ENCODE results near the gene SORCS2. TPM values are rescaled to one million over a fixed set of nuclear protein-coding genes. Genes with fewer than 3 reads are reported as not detected.

Gene SORCS2
- total RNA-seq, 3 donors from 2014 or later, result 0.66 to 1.3 (median 0.80) TPM

- Histone ChIP-seq H3K36me3 (no peaks in the 10 kb centered on the region), H3K27ac (no peak overlapping the region), H3K4me1 (no peaks in the 10 kb centered on the region), H3K27me3 (peaks cover 0 to 9% of the 10 kb centered on the region in 2 donors), H3K4me3 (no peak overlapping the region), H3K9me3 (no peaks in the 10 kb centered on the region)
- TF ChIP-seq POLR2A (IDR thresholded peaks at IDR 0.05) (no peak), POLR2AphosphoS5 (IDR thresholded peaks at IDR 0.05) (no peak), CTCF (IDR thresholded peaks at IDR 0.05) (no peak)
- intact Hi-C loops (cut with DNase I; ENCODE audit: low total_unique reads), result no loop called here
- no peak for DNase-seq (ENCODE audit: low spot score in 2 of 2)
Observed at GRCh38 chr4:7255996-7256395, 63.7 kb downstream of the SORCS2 start.

GRCh38 chr4:7256984-7257810 is 64.9 kb downstream of the SORCS2 start:
- no peak overlapping the region for H3K4me3 ChIP-seq
- DNase-seq (ENCODE audit: low spot score in 2 of 2), result no peak
- H3K36me3 ChIP-seq, result no peaks in the 10 kb centered on the region
- intact Hi-C loops (cut with DNase I; ENCODE audit: low total_unique reads), result no loop called here
- peaks cover 0 to 9% of the 10 kb centered on the region in 2 donors for H3K27me3 ChIP-seq
- H3K27ac ChIP-seq, result no peak overlapping the region
- H3K4me1 ChIP-seq, result no peaks in the 10 kb centered on the region
- no peak for TF ChIP-seq POLR2AphosphoS5 (IDR thresholded peaks at IDR 0.05)
- no peak for TF ChIP-seq CTCF (IDR thresholded peaks at IDR 0.05)
- no peak for TF ChIP-seq POLR2A (IDR thresholded peaks at IDR 0.05)
- no peaks in the 10 kb centered on the region for H3K9me3 ChIP-seq

- TF ChIP-seq POLR2A (IDR thresholded peaks at IDR 0.05) (no peak), POLR2AphosphoS5 (IDR thresholded peaks at IDR 0.05) (no peak), CTCF (IDR thresholded peaks at IDR 0.05) (no peak)
- intact Hi-C loops (cut with DNase I; ENCODE audit: low total_unique reads), result no loop called here
- no peak for DNase-seq (ENCODE audit: low spot score in 2 of 2)
- H3K4me1 ChIP-seq, result no peaks in the 10 kb centered on the region
- H3K27ac ChIP-seq, result no peak overlapping the region
- no peaks in the 10 kb centered on the region for H3K9me3 ChIP-seq
- peaks cover 0 to 9% of the 10 kb centered on the region in 2 donors for H3K27me3 ChIP-seq
- H3K36me3 ChIP-seq, result no peaks in the 10 kb centered on the region
- no peak overlapping the region for H3K4me3 ChIP-seq
Observed at GRCh38 chr4:7259039-7259438, 66.7 kb downstream of the SORCS2 start.

GRCh38 chr4:7260569-7260968 is 68.2 kb downstream of the SORCS2 start:
- no peaks in the 10 kb centered on the region for H3K4me1 ChIP-seq
- no peak overlapping the region for H3K27ac ChIP-seq
- H3K36me3 ChIP-seq, result no peaks in the 10 kb centered on the region
- DNase-seq (ENCODE audit: low spot score in 2 of 2), result no peak
- intact Hi-C loops (cut with DNase I; ENCODE audit: low total_unique reads), result no loop called here
- H3K4me3 ChIP-seq, result no peak overlapping the region
- no peak for TF ChIP-seq CTCF (IDR thresholded peaks at IDR 0.05)
- TF ChIP-seq POLR2A (IDR thresholded peaks at IDR 0.05), result no peak
- no peak for TF ChIP-seq POLR2AphosphoS5 (IDR thresholded peaks at IDR 0.05)
- H3K9me3 ChIP-seq, result no peaks in the 10 kb centered on the region
- peaks cover 0 to 9% of the 10 kb centered on the region in 2 donors for H3K27me3 ChIP-seq

GRCh38 chr4:7261087-7261486 is 68.7 kb downstream of the SORCS2 start:
- no peaks in the 10 kb centered on the region for H3K36me3 ChIP-seq
- H3K4me1 ChIP-seq, result no peaks in the 10 kb centered on the region
- H3K9me3 ChIP-seq, result no peaks in the 10 kb centered on the region
- no peak overlapping the region for H3K27ac ChIP-seq
- DNase-seq (ENCODE audit: low spot score in 2 of 2), result no peak
- intact Hi-C loops (cut with DNase I; ENCODE audit: low total_unique reads), result no loop called here
- H3K27me3 ChIP-seq, result peaks cover 0 to 9% of the 10 kb centered on the region in 2 donors
- TF ChIP-seq POLR2A (IDR thresholded peaks at IDR 0.05), result no peak
- no peak for TF ChIP-seq CTCF (IDR thresholded peaks at IDR 0.05)
- no peak for TF ChIP-seq POLR2AphosphoS5 (IDR thresholded peaks at IDR 0.05)
- no peak overlapping the region for H3K4me3 ChIP-seq

All from breast epithelium (tissue), 4 donors.